OCI-LY3 (cell line): ENCODE data around the gene IFNB1.

Experiments used
- H2AFZ ChIP-seq: fragments of 200-600, 300-600 bp; shearing (Covaris generic); 2 replicates; pipeline ENCODE4 v1.6.0; 2014; ENCODE audit warnings: antibody characterized with exemption, low read depth, low read length
- H3K27ac ChIP-seq: fragments of 200-600, 300-600 bp; sonication (generic); 2 replicates; pipeline ENCODE4 v1.5.1; 2014; ENCODE audit warnings: mild to moderate bottlenecking, low read length, moderate library complexity, mixed read lengths
- H3K27me3 ChIP-seq: fragments of 200-600, 300-600 bp; sonication (generic); 2 replicates; pipeline ENCODE4 v1.6.1; 2014; ENCODE audit warnings: low read depth, low read length, mixed read lengths
- H3K36me3 ChIP-seq: fragments of 200-600, 300-600 bp; sonication (generic); replicated peaks from 2 replicates; pipeline ENCODE3; 2014; ENCODE audit warnings: low read depth, low read length, mixed read lengths
- H3K4me1 ChIP-seq: fragments of 300-600, 200-600 bp; sonication (generic); 2 replicates; pipeline ENCODE4 v1.6.1; 2014; ENCODE audit warnings: low read length, mixed read lengths
- H3K4me2 ChIP-seq: fragments of 200-600, 300-600 bp; sonication (generic); 2 replicates; pipeline ENCODE4 v1.6.1; 2014; ENCODE audit warnings: low read length, mixed read lengths
- H3K4me3 ChIP-seq: fragments of 300-600, 200-600 bp; sonication (generic); 2 replicates; pipeline ENCODE4 v1.5.1; 2014; ENCODE audit warnings: antibody characterized with exemption, mild to moderate bottlenecking, low read length, moderate library complexity
- H3K79me2 ChIP-seq: fragments of 300-600, 200-600 bp; shearing (Covaris generic); 2 replicates; pipeline ENCODE4 v1.6.1; 2014; ENCODE audit warnings: mild to moderate bottlenecking, low read length, mixed read lengths
- H3K9ac ChIP-seq: fragments of 300-600, 200-600 bp; shearing (Covaris generic); 2 replicates; pipeline ENCODE4 v1.6.0; 2014; ENCODE audit warnings: mild to moderate bottlenecking, low read length, moderate library complexity
- H3K9me3 ChIP-seq: fragments of 200-600, 300-600 bp; shearing (Covaris generic); 2 replicates; pipeline ENCODE4 v1.6.1; 2014; ENCODE audit warnings: low read length, mixed read lengths; ENCODE audit not compliant: insufficient read depth
- H4K20me1 ChIP-seq: fragments of 200-600, 300-600 bp; sonication (generic); 2 replicates; pipeline ENCODE4 v1.6.1; 2016; ENCODE audit warnings: low read length, mixed read lengths; ENCODE audit not compliant: insufficient read depth
- CTCF ChIP-seq: fragments of 200-600, 300-600 bp; sonication (generic); IDR thresholded peaks from 2 replicates; pipeline ENCODE4 v1.5.1; 2014; ENCODE audit warnings: antibody characterized with exemption, low read length, low read depth
- EZH2phosphoT487 ChIP-seq: fragments of 200-600 bp; shearing (Covaris generic); IDR thresholded peaks from 2 replicates; pipeline ENCODE4 v1.6.1; 2018; ENCODE audit warnings: antibody characterized with exemption, mixed run types, low read depth

The IFNB1 gene

GRCh38 chr9:21031091-21031807 is 46.5 kb downstream of the IFNB1 start, which contains the start of gene HACD4:
TSS of gene HACD4 (minus strand) at chr9:21031640. CDS start at chr9:21031590, 50 bp downstream.
- Histone ChIP-seq H3K4me1 (peaks cover 18% of the 10 kb centered on the region), H3K9ac (peak within 1 kb of the TSS; percentile 62), H3K79me2 (no peaks in the 10 kb centered on the region), H4K20me1 (no peaks in the 10 kb centered on the region), H3K4me2 (peak within 1 kb of the TSS; percentile 97), H3K36me3 (no peaks in the 10 kb centered on the region), H2AFZ (peak within 1 kb of the TSS; percentile 90), H3K4me3 (peak within 1 kb of the TSS; percentile 83), H3K27ac (peak within 1 kb of the TSS; percentile 19), H3K9me3 (no peaks in the 10 kb centered on the region), H3K27me3 (no peaks in the 10 kb centered on the region)
- TF ChIP-seq CTCF, result no peak
- no peak for TF ChIP-seq EZH2phosphoT487

GRCh38 chr9:21030389-21031035 is 47.2 kb downstream of the IFNB1 start:
- no peaks in the 10 kb centered on the region for H3K79me2 ChIP-seq
- no peaks in the 10 kb centered on the region for H4K20me1 ChIP-seq
- TF ChIP-seq CTCF (no peak), EZH2phosphoT487 (no peak)
- peak overlapping the region; percentile 62; the same call in 1 of the 2 replicates for H3K9ac ChIP-seq
- peak overlapping the region; percentile 90 for H2AFZ ChIP-seq
- no peaks in the 10 kb centered on the region for H3K36me3 ChIP-seq
- H3K4me2 ChIP-seq, result peak overlapping the region; percentile 97
- peaks cover 18% of the 10 kb centered on the region for H3K4me1 ChIP-seq
- no peaks in the 10 kb centered on the region for H3K9me3 ChIP-seq
- H3K4me3 ChIP-seq, result peak overlapping the region; percentile 83
- peak overlapping the region; percentile 19 for H3K27ac ChIP-seq
- no peaks in the 10 kb centered on the region for H3K27me3 ChIP-seq

GRCh38 chr9:21029661-21030060 is 48.1 kb downstream of the IFNB1 start:
- Histone ChIP-seq H3K9me3 (no peaks in the 10 kb centered on the region), H4K20me1 (no peaks in the 10 kb centered on the region), H3K79me2 (no peaks in the 10 kb centered on the region), H3K36me3 (no peaks in the 10 kb centered on the region), H3K9ac (no peak overlapping the region), H3K27me3 (no peaks in the 10 kb centered on the region), H3K4me3 (no peak overlapping the region), H3K27ac (no peak overlapping the region), H2AFZ (no peak overlapping the region), H3K4me2 (no peak overlapping the region), H3K4me1 (peaks cover 18% of the 10 kb centered on the region)
- TF ChIP-seq CTCF (no peak), EZH2phosphoT487 (no peak)

GRCh38 chr9:21028466-21028865 is 49.3 kb downstream of the IFNB1 start:
- no peaks in the 10 kb centered on the region for H3K79me2 ChIP-seq
- no peaks in the 10 kb centered on the region for H3K27me3 ChIP-seq
- no peak overlapping the region for H2AFZ ChIP-seq
- H3K27ac ChIP-seq, result no peak overlapping the region
- H3K9me3 ChIP-seq, result no peaks in the 10 kb centered on the region
- no peaks in the 10 kb centered on the region for H4K20me1 ChIP-seq
- H3K4me2 ChIP-seq, result no peak overlapping the region
- H3K36me3 ChIP-seq, result peaks cover 2% of the 10 kb centered on the region
- peaks cover 24% of the 10 kb centered on the region for H3K4me1 ChIP-seq
- no peak overlapping the region for H3K4me3 ChIP-seq
- TF ChIP-seq CTCF (no peak), EZH2phosphoT487 (no peak)
- H3K9ac ChIP-seq, result no peak overlapping the region
